IPS-20b (cell line): Measurements from ENCODE around the gene KRTAP6-2.

Source experiments
- H3K27ac ChIP-seq: one replicate; pipeline ENCODE4 v1.5.1; 2013; ENCODE audit warnings: low read length
- H3K27me3 ChIP-seq: 2 replicates; pipeline ENCODE4 v1.6.1; 2013; ENCODE audit warnings: mild to moderate bottlenecking, low read length, inconsistent platforms; ENCODE audit not compliant: insufficient read depth
- H3K36me3 ChIP-seq: 2 replicates; pipeline ENCODE4 v1.6.1; 2013; ENCODE audit warnings: low read depth, mild to moderate bottlenecking, inconsistent platforms, low read length, moderate library complexity; ENCODE audit not compliant: insufficient read depth
- H3K4me1 ChIP-seq: 2 replicates; pipeline ENCODE4 v1.6.1; 2013; ENCODE audit warnings: mild to moderate bottlenecking, control low read depth, inconsistent platforms, low read length, moderate library complexity; ENCODE audit not compliant: insufficient read depth
- H3K4me3 ChIP-seq: 2 replicates; pipeline ENCODE4 v1.5.1; 2013; ENCODE audit warnings: mild to moderate bottlenecking, low read length, inconsistent platforms
- H3K9ac ChIP-seq: 2 replicates; pipeline ENCODE4 v1.6.1; 2013; ENCODE audit warnings: low read depth, mild to moderate bottlenecking, inconsistent platforms, low read length, moderate library complexity
- H3K9me3 ChIP-seq: 2 replicates; pipeline ENCODE4 v1.6.1; 2013; ENCODE audit warnings: mild to moderate bottlenecking, low read depth, low read length, inconsistent platforms; ENCODE audit not compliant: insufficient read depth

Gene KRTAP6-2

GRCh38 chr21:30615199-30615598 is 16.5 kb upstream of the KRTAP6-2 start:
- Histone ChIP-seq H3K36me3 (no peaks in the 10 kb centered on the region), H3K4me3 (no peak overlapping the region), H3K9ac (no peak overlapping the region), H3K27ac (no peak overlapping the region), H3K27me3 (no peaks in the 10 kb centered on the region), H3K9me3 (no peaks in the 10 kb centered on the region), H3K4me1 (no peaks in the 10 kb centered on the region)

DNA sequence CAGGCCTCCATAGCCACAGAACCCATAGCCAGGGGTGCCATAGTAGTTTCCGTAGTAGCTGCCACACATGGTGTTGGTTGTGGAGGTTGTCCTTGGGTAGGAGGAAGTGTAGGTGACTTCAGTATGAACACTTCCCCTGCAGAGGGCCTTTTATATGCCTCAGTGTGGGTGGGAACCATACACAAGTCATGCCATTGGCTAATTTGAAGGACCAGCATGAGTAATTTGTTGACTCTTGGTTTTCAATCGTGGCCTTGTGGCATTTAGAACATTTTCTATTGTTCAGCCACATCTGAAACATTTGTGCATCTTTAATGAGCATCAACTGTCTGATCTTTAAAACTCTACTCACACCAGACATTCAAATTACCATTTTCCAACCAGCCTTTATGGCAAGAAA is 15.1 kb upstream of the KRTAP6-2 start, which contains the start of gene KRTAP6-1:
TSS of gene KRTAP6-1 (minus strand) at position 95 of the 400 bp plus-strand sequence. CDS start at position 69, 26 bp downstream.
- H3K27ac ChIP-seq: no peak within 1 kb of the TSS
- no peaks in the 10 kb centered on the region for H3K27me3 ChIP-seq
- no peak within 1 kb of the TSS for H3K4me3 ChIP-seq
- H3K36me3 ChIP-seq: no peaks in the 10 kb centered on the region
- H3K4me1 ChIP-seq: no peaks in the 10 kb centered on the region
- no peak within 1 kb of the TSS for H3K9ac ChIP-seq
- no peaks in the 10 kb centered on the region for H3K9me3 ChIP-seq

DNA sequence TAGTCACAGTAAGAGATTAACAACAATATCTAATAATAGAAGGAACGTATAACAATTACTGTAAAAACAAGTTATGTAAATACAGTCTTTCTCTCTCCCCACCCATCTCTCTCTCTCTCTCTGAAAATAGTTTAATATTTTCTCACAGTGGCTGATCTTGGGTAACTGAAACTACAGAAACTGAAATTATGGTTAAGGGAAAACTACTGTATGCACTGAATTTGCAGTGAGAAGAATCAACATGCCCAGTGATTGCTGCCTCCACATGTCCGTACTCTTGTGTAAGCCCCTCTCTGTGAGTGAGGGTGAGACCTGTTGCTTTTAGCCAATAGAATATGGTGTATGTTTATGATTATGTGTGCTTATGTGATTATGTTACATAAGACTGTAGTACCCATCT is 13.4 kb upstream of the KRTAP6-2 start:
- Histone ChIP-seq H3K9me3 (no peaks in the 10 kb centered on the region), H3K4me1 (no peaks in the 10 kb centered on the region), H3K4me3 (no peak overlapping the region), H3K9ac (no peak overlapping the region), H3K27me3 (no peaks in the 10 kb centered on the region), H3K27ac (no peak overlapping the region), H3K36me3 (no peaks in the 10 kb centered on the region)

DNA sequence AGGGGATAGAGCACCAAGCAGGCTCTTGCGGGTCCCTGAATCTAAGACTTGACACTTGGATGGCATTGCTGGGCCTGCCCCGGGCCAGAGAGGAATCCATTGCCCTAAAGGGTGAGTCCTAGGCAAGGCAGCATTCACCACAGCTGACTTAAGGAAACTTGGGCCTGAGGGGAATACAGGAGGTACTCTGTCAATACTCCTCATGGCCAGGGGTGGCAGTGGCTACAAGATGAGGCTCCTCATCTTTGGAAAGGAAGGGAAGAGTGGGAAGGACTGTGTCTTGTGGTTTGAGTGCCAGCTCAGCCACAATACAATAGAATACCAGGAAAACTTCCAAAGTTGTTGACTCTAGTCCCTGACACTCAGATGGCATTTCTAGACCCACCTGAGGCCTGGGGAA is 7.3 kb upstream of the KRTAP6-2 start:
- no peak overlapping the region for H3K9ac ChIP-seq

DNA sequence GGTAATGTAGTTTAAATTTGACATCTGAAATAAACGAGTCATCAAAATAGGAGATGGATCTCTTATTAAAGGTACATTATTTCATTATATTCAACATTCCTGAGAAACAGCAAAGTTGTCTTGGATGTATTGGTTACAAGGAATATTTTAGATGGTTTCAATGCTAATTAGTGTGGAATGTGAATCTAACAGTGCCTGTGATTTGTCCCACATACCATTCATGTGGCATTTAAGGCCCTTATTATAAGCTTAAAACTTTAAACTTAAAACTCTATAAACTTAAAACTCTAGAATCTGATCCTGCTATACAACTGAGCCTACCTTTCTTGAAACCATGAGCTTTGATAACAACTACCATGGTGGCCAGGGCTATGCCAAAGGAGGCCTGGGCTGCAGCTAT is 2.1 kb upstream of the KRTAP6-2 start, which contains the start of gene KRTAP22-1:
TSS of gene KRTAP22-1 (plus strand) at position 301 of the 400 bp plus-strand sequence.
- Histone ChIP-seq H3K4me1 (no peaks in the 10 kb centered on the region), H3K4me3 (no peak within 1 kb of the TSS), H3K36me3 (no peaks in the 10 kb centered on the region), H3K27me3 (no peaks in the 10 kb centered on the region), H3K9me3 (no peaks in the 10 kb centered on the region), H3K9ac (no peak within 1 kb of the TSS), H3K27ac (no peak within 1 kb of the TSS)

More for the DNA sequence above, 7.3 kb upstream of the KRTAP6-2 start:
- no peaks in the 10 kb centered on the region for H3K36me3 ChIP-seq
- H3K4me3 ChIP-seq: no peak overlapping the region
- no peak overlapping the region for H3K27ac ChIP-seq
- H3K4me1 ChIP-seq: no peaks in the 10 kb centered on the region
- H3K9me3 ChIP-seq: no peaks in the 10 kb centered on the region
- no peaks in the 10 kb centered on the region for H3K27me3 ChIP-seq

GRCh38 chr21:30592140-30592539 is 6.6 kb downstream of the KRTAP6-2 start, which contains the start of gene KRTAP6-3:
Gene KRTAP6-3 (plus strand): TSS chr21:30592440. CDS start chr21:30592446, 6 bp downstream.
- H3K36me3 ChIP-seq: no peaks in the 10 kb centered on the region
- no peaks in the 10 kb centered on the region for H3K9me3 ChIP-seq
- no peak within 1 kb of the TSS for H3K4me3 ChIP-seq
- no peaks in the 10 kb centered on the region for H3K4me1 ChIP-seq
- H3K9ac ChIP-seq: no peak within 1 kb of the TSS
- H3K27ac ChIP-seq: no peak within 1 kb of the TSS
- no peaks in the 10 kb centered on the region for H3K27me3 ChIP-seq

GRCh38 chr21:30590297-30590696 is 8.4 kb downstream of the KRTAP6-2 start, which contains the start of gene KRTAP22-2:
Gene KRTAP22-2 (minus strand): TSS chr21:30590397.
- no peaks in the 10 kb centered on the region for H3K4me1 ChIP-seq
- H3K9ac ChIP-seq: no peak within 1 kb of the TSS
- H3K4me3 ChIP-seq: no peak within 1 kb of the TSS
- H3K27ac ChIP-seq: no peak within 1 kb of the TSS
- no peaks in the 10 kb centered on the region for H3K9me3 ChIP-seq
- no peaks in the 10 kb centered on the region for H3K27me3 ChIP-seq
- no peaks in the 10 kb centered on the region for H3K36me3 ChIP-seq

GRCh38 chr21:30582870-30583269 is 15.8 kb downstream of the KRTAP6-2 start:
- no peak overlapping the region for H3K9ac ChIP-seq
- H3K36me3 ChIP-seq: no peaks in the 10 kb centered on the region
- H3K9me3 ChIP-seq: no peaks in the 10 kb centered on the region; the same call in 1 of the 2 replicates
- H3K4me1 ChIP-seq: no peaks in the 10 kb centered on the region
- no peak overlapping the region for H3K4me3 ChIP-seq
- no peak overlapping the region for H3K27ac ChIP-seq
- no peaks in the 10 kb centered on the region for H3K27me3 ChIP-seq

DNA sequence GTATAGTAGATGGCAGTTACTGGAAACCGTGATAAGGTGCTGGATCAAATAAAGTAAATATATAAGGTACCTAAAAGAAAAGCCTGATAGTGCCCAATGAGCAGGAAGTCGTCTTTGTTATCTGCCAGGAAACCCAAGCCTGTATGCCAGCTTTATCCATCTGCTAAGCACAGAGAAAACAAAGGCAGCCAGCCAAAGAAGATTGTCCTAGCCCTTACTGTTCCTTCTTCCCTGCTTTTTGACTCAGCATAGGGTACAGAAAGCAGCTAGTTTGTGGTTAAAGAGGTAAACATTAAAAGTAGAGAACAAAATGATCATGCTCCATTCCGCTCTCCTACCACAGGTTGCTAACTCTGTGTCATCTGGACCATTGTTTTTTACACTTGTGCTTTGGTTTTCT is 18.6 kb downstream of the KRTAP6-2 start:
- Histone ChIP-seq H3K4me1 (no peaks in the 10 kb centered on the region), H3K27me3 (no peaks in the 10 kb centered on the region), H3K36me3 (no peaks in the 10 kb centered on the region), H3K9ac (no peak overlapping the region), H3K9me3 (no peaks in the 10 kb centered on the region; the same call in 1 of the 2 replicates), H3K4me3 (no peak overlapping the region), H3K27ac (no peak overlapping the region)

- no peak overlapping the region for H3K9ac ChIP-seq
- H3K4me3 ChIP-seq: no peak overlapping the region
- no peaks in the 10 kb centered on the region; the same call in 1 of the 2 replicates for H3K9me3 ChIP-seq
- H3K4me1 ChIP-seq: no peaks in the 10 kb centered on the region
- H3K27me3 ChIP-seq: no peaks in the 10 kb centered on the region
- H3K36me3 ChIP-seq: no peaks in the 10 kb centered on the region
- H3K27ac ChIP-seq: no peak overlapping the region
Measured at GRCh38 chr21:30579346-30579745, 19.4 kb downstream of the KRTAP6-2 start.

DNA sequence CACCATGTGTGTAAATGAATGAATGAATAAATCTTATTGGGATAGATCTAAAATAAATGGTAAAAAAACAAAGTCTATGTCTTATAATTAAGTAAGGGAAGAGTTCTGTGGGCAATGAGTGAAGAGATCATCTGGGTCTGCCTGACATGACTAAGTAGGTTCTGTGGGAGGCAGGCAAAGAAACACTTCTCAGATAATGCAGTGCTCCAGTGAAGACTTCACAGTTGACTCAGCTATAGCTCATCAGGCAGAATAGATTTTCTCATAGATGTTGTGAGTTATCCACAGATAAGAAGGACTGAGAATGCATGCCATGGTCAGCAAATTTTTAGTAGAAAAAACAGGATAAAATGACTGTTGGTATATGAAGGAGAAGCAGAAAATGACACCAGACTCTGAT is 20.9 kb downstream of the KRTAP6-2 start:
- Histone ChIP-seq H3K4me1 (no peaks in the 10 kb centered on the region), H3K36me3 (no peaks in the 10 kb centered on the region), H3K4me3 (no peak overlapping the region), H3K9ac (no peak overlapping the region), H3K27ac (no peak overlapping the region), H3K27me3 (no peaks in the 10 kb centered on the region), H3K9me3 (no peaks in the 10 kb centered on the region)

- Histone ChIP-seq H3K27me3 (no peaks in the 10 kb centered on the region), H3K9me3 (no peaks in the 10 kb centered on the region), H3K27ac (no peak overlapping the region), H3K9ac (no peak overlapping the region), H3K4me3 (no peak overlapping the region), H3K4me1 (no peaks in the 10 kb centered on the region), H3K36me3 (no peaks in the 10 kb centered on the region)
Measured at GRCh38 chr21:30567617-30568016, 31.1 kb downstream of the KRTAP6-2 start.
